NCI-H146 treated with DMSO at 0.1 percent for 48 hours (cell line): ENCODE data around the gene USP37.
"Not testable (repeated sequence)": the region's sequence is repeated elsewhere in the genome, so short reads cannot be mapped to it uniquely, and the experiment has no call there.

Source experiments
- DNase-seq: peaks from one replicate; lab custom pipeline; 2025; ENCODE audit not compliant: unreplicated experiment; lab: John Stamatoyannopoulos, UW

USP37 gene

DNA sequence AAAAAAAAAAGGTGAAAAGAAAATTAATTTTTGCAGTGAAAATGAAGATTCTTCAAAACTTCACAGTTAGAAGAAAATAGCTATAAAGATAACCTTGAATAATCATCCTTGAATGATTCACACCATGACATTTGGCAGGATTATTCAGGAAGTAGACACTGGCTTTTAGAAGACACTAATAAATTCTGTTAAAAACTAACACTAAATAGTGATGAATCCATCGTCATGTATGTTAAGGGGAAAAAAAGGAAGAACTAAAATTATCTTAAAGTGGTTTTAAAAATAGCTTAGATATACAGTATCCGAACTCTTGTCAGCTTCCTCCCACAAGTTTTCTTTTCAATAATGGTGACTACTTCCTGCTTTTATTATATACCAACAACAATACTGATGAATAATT is 10.2 kb downstream of the USP37 start:
- DNase-seq, result no peak

DNA sequence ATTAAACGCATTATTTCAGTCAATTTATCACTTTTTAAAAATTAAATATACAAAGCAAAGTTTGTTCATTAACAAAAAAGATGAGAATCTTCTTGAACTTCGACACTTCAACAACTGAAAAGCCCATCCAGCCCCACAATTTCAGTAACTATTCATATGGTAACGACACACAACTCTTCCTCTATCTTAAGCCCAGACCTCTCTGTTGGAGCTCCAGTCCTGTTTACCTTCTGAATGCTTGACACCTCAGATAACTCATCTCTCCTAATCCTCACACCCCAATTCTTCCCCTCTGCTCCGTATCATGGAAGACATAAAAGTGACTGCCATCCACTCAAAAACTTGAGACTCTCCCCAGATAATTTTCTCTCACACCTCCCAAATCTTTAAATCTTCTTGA is 12.6 kb downstream of the USP37 start:
- no peak for DNase-seq

DNA sequence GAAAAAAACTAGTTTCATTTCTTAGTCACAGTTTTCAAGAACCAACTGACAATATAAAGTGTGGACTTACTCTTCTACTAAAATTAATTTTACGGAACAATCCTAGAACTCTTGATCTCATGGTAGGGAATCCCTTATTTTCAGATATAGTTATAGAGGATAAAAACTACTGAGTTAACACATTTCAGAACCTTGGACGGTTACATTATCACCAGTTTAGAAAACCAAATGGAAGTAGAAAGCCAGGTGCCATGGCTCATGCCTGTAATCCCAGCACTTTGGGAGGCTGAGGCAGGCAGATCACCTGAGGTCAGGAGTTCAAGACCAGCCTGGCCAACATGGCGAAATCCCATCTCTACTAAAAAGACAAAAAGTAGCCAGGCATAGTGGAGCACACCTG is 13.9 kb downstream of the USP37 start:
- not testable (repeated sequence) for DNase-seq

DNA sequence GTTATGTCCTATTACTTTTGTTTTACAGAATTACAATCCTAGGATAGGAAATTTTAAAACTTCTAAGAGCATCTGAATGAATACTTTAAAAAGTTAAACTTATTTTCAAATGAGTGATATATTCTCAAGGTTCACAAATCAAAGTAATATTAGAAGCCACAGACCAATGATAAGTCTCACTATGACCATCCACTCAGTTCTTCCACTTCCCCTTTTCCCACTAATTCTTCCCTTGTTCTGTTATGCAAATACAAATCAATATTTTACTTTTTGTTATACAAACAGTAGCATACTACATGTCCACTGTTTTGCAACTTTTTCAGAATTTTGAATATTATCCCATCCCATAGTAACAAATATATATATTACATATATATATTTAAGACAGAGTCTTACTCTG is 20.2 kb downstream of the USP37 start:
- no peak for DNase-seq

DNA sequence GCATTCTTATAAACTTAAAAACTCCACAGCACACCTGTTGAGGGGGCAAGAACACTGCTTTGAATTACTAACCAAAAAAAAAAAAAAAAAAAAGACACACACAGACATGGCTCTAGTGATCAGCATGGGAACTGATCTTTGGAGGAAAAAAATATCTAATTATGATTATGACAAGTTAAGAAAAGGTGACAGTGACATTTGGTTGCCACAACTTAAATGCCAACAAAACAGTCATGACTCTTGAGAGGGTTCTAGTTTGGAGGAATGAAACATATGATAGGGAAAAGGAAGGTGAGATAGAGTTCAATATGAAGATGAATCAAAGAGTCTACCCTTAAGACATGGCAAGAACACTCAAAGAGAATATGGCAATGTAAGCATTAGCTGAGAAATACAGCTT is 20.6 kb downstream of the USP37 start:
- no peak for DNase-seq

GRCh38 chr2:218546012-218546411 is 22.1 kb downstream of the USP37 start:
- DNase-seq, result no peak

- DNase-seq, result no peak
Measured at GRCh38 chr2:218540015-218540414, 28.1 kb downstream of the USP37 start.

DNA sequence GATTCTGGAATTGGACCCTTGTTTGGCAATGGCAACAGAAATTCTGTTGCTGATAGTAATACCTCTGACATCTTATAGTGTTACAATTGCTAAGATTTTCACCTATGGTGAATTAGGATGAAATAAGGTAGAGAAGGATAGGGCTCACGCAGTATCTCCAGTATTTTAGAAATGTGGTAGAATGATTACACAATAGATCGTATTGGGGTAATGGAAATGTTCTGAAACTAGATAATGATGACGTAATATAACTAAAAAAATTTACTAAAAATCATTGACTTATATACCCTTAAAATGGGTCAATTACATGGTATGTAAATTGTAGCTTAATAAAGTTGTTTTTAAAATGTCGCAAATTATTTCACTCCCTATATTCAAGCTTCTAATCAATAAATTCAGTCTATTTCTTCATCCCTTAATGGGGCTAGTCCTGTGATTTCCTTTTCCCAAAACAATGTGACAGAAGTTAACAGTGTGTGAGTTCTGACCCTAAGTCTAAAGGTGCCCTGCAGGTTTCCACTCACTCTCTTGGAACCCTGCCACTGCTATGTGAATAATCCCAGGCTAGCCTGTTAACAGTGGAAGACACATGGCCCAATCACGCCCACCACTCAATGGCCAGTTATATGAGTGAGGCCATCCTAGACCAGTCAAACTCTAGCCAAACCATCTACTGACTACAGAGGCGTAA is 31.2 kb downstream of the USP37 start:
- no peak for DNase-seq

DNA sequence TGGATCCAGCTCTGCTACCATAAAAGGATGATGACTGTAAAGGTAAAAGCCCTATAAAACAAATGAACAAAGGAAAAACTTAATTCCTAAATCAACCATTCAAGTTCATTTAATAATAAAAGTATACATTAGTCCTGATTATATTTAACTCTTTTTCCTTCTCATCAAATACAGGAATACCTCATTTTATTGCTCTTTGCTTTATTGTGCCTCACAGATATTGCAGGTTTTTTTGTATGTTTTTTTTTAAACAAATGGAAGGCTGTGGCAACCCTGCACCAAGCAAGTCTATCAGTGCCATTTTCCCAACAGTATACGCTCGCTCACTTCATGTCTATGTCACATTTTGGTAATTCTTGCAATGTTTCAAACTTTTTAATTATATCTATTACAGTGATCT is 38.2 kb downstream of the USP37 start:
- no peak for DNase-seq

DNA sequence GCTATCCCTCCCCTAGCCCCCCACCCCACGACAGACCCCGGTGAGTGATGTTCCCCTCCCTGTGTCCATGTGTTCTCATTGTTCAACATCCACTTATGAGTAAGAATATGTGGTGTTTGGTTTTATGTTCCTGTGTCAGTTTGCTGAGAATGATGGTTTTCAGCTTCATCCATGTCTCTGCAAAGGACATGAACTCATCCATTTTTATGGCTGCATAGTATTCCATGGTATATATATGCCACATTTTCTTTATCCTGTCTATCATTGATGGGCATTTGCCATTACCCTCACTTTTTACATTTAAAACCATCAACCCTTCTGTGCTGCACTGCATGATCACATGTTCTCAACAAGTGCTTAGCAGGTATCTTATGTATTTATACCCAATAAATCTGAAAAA is 39.7 kb downstream of the USP37 start:
- not testable (repeated sequence) for DNase-seq

DNA sequence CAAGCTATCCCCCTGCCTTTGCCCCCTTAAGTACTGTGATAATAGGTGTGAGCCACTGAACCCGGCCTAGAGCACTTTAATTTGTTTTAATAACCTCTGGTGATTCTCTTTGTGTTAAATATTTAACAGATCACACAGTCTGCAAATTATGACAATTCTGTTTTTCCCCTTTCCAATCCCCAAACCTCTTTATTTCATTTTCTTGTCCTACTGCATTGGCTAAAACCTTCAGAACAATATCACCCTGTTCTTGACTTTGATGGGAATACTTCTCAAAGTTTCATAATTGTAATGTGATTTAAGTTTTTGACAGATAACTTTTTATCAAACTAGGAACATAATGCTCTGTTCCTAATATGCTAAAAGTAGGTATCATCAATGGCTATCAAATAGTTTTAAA is 44.5 kb downstream of the USP37 start:
- DNase-seq, result no peak

GRCh38 chr2:218518876-218519275 is 49.3 kb downstream of the USP37 start:
- DNase-seq, result no peak

- DNase-seq, result no peak
Measured at GRCh38 chr2:218517434-218518206, 50.5 kb downstream of the USP37 start.

DNA sequence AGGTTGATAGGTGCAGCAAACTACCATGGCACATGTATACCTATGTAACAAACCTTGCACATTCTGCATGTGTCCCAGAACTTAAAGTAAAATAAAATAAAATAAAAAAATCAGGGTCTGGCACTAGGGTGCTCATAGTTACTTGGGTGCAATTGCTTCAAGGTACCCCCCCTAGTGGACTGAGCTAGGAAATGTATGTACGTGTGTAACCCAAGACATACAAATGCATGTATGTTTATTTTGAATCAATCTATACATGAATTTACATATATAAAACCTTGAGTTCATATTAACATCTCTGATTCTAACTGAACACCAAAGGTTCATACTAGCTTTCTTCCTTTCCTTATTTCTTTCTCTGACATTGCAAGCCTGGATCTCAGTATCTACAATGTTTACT is 51.5 kb downstream of the USP37 start:
- no peak for DNase-seq

DNA sequence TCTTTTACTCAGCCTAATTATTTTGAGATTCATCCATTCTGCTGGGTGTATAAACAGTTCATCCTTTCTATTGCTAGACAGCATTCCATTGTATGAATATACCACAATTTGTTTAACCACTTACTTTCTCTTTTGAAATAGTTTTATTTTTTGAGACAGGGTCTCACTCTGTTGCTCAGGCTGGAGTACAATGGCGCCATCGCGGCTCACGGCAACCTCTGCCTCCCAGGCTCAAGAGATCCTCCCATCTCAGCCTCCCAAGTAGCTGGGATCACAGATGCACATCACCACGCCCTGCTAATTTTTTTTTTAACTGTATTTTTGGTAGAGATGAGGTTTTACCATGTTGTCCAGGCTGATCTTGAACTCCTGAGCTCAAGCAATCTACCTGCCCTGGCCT is 54.5 kb downstream of the USP37 start:
- no peak for DNase-seq

- no peak for DNase-seq
Measured at GRCh38 chr2:218508299-218508698, 59.9 kb downstream of the USP37 start.

- DNase-seq, result no peak
Measured at GRCh38 chr2:218505754-218506371, 62.3 kb downstream of the USP37 start.

DNA sequence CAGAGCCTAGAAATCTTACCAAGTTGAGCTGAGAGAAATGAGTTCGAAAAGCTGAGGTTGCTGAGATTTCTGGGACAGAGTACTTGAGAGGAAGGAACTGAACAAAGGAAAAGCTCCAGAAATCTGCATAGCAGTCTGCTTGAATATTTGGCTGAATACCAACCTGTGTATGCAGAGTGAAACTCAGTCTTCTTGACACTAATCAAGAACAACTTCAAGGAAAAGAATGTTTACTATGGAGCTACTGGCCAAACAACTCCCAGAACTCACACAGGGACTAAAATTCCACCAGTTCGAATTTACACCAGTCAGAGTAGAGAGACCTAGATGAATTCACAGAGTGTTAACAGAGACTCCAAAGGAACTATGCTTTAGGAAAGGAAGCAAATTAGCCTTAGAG is 66.5 kb downstream of the USP37 start:
- no peak for DNase-seq

GRCh38 chr2:218500501-218501060 is 67.6 kb downstream of the USP37 start:
- no peak for DNase-seq

DNA sequence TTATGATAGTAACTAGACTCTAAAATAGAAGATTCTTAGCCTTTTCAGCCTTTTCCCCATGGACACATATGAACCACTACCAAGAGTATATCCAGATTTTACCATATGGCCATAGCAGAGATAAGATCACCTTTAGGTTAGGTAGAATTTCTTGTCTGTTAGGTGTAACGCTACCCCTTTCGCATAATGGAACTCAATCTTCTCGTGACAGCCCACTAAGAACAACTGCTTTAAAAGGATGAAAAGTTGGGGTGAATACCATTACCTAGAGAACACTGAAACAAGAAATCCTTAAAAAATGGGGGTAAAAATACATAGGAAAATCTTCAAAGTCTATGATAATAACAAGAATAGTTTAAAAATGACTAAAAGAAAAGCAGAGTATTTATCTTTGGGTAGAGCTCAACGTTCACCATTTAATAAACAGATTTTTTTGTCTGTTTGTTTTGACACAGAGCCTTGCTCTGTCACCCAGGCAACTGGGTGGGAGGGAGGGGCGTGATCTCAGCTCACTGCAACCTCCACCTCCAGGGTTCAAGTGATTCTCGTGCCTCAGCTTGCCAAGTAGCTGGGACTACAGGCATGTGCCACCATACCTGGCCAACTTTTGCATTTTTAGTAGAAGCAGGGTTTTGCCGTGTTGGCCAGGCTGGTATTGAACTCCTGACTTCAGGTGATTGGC is 82.0 kb downstream of the USP37 start:
- no peak for DNase-seq

DNA sequence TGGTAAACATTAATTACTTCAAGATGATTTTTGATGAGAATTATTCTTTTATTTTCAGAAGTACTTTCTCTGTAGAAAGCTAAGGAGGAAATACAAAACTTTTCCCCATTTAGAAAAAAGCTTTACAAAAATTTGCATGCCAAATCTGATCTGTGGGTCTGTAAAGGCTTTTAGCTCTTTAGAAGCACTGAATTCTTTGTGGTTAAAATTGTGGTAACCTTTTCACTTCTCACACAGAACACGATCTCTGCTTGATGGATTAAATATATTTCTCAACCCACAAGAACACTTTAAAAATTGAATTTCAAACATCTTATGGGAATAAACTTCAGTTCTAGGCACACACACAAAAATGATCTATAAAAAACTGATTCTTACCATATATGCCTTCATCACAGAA is 85.5 kb downstream of the USP37 start:
- DNase-seq, result no peak
